ENCODE data around the gene RNF130.

Gene RNF130

GRCh38 chr5:180084638-180085561 lies 13.3 kb upstream of the RNF130 start:
- no peak for DNase-seq (ENCODE audit: insufficient read length, low spot score)
- no peak for TF ChIP-seq POLR2A (IDR thresholded peaks at IDR 0.05; ENCODE audit: low read depth, low read length)
- no peak for FAIRE-seq

- TF ChIP-seq POLR2A (IDR thresholded peaks at IDR 0.05; ENCODE audit: low read depth, low read length) = no peak
- FAIRE-seq = no peak
- DNase-seq (ENCODE audit: insufficient read length, low spot score) = no peak
Observed at GRCh38 chr5:180083529-180084060, 12.0 kb upstream of the RNF130 start.

GRCh38 chr5:180082633-180083420 lies 11.3 kb upstream of the RNF130 start:
- no peak for TF ChIP-seq POLR2A (IDR thresholded peaks at IDR 0.05; ENCODE audit: low read depth, low read length)
- FAIRE-seq (no peak), DNase-seq (ENCODE audit: insufficient read length, low spot score) (no peak)

GRCh38 chr5:180081481-180081880 lies 9.9 kb upstream of the RNF130 start:
- no peak for TF ChIP-seq POLR2A (IDR thresholded peaks at IDR 0.05; ENCODE audit: low read depth, low read length)
- no peak for FAIRE-seq
- no peak for DNase-seq (ENCODE audit: insufficient read length, low spot score)

DNA sequence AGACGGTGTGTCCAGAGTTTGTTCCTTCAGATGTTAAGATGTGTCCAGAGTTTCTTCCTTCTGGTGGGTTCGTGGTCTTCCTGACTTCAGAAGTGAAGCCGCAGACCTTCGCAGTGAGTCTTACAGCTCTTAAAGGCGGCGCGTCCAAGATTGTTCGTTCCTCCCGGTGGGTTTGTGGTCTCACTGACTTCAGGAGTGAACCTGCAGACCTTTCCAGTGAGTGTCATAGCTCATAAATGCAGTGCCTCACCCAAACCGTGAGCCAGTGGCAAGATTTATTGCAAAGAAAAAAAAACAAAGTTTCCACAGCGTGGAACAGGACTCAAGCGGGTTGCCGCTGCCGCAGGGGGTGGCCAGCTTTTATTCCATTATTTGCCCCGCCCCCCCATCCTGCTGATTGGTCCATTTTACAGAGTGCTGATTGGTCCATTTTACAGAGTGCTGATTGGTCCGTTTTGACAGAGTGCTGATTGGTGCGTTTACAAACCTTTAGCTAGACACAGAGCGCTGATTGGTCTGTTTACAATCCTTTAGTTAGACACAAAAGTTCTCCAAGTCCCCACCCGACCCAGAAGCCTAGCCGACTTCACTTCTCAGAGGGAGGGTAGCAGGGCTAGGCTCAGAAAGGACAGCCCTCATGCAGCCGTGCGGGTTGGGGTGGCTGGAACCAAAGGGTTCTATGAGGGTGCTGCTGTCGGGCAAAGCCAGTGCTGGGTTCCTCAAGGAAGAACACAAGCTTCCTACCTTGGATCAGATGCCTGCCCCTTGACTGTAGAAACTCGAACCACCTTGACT lies 9.1 kb upstream of the RNF130 start:
- TF ChIP-seq POLR2A (IDR thresholded peaks at IDR 0.05; ENCODE audit: low read depth, low read length) = no peak
- FAIRE-seq (no peak), DNase-seq (ENCODE audit: insufficient read length, low spot score) (no peak)

DNA sequence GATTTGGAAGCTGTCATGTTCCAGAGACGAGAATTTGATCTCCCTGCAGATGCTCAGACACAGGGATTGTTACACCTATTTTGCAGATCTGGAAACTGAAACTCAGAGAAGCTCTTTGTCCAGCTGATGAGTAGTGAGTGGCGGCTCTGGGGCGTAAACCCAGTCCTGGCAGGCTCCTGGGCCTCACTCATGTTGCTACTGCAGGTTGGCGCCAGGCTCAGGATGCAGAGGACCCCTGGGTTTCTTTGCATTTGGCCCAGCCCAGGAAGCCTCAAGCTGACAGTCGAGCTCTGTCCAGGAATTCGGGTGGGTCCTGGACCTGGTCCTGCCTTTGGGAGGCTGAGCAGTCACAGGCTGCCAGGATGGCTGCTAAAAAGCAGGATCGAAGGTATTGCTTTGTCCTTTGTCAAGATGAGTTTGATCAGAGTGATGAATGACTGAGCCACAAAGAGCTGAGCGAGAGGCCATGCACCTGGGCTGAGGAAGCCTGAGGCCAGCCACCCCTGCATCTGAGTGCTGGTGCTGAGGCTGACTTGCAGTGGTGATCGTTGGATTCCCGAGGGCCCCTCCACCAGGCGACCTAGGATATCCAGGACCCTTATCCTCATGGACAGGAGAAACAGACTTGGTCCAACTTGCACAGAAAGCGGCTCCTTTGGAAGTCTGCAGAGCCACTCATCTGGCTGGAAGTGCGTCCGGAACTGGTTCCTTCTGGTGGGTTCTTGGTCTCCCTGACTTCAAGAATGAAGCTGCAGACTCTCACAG lies 8.3 kb upstream of the RNF130 start:
- DNase-seq (ENCODE audit: insufficient read length, low spot score) = no peak
- FAIRE-seq = no peak
- TF ChIP-seq POLR2A (IDR thresholded peaks at IDR 0.05; ENCODE audit: low read depth, low read length) = no peak

- DNase-seq (ENCODE audit: insufficient read length, low spot score) (no peak), FAIRE-seq (no peak)
- TF ChIP-seq POLR2A (IDR thresholded peaks at IDR 0.05; ENCODE audit: low read depth, low read length) = no peak
Observed at GRCh38 chr5:180078348-180078747, 6.8 kb upstream of the RNF130 start.

DNA sequence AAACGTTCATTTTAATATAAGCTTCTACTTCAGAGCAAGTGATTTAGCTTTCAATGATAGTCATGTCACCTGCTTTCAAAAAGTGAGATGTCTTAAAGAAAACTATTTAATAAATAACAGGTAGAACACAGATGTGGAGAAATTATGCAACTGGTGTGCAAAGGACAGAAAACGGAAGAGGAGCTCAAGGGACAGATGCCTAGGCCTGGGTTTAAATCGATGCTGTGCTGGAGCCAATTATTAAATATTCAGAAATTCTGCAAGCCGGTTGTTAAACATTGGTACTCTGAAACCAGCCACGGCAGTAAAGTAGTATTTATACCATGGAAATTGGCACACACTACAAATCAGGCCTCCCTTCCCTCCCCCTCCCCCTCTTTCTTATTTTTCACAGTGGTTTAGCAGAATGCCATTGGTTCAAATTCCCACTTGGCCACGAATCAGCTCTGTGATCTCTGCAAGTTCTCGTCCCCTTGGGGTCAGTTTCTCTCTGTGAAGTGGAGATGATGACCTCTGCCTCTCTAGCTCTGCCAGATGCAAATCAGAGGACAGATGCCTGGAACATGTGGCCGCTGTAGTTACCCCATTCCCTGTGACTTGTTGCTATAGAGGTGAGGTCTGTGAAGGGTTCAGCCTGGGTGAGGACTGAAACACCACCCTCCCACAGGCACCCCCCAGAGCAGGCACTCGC lies 6.2 kb upstream of the RNF130 start:
- FAIRE-seq = no peak
- TF ChIP-seq POLR2A (IDR thresholded peaks at IDR 0.05; ENCODE audit: low read depth, low read length) = no peak
- no peak for DNase-seq (ENCODE audit: insufficient read length, low spot score)

GRCh38 chr5:180075703-180076102 lies 4.1 kb upstream of the RNF130 start:
- FAIRE-seq = no peak
- no peak for DNase-seq (ENCODE audit: insufficient read length, low spot score)
- TF ChIP-seq POLR2A (IDR thresholded peaks at IDR 0.05; ENCODE audit: low read depth, low read length) = no peak

- no peak for DNase-seq (ENCODE audit: insufficient read length, low spot score)
- no peak for FAIRE-seq
- TF ChIP-seq POLR2A (IDR thresholded peaks at IDR 0.05; ENCODE audit: low read depth, low read length) = no peak
Observed at GRCh38 chr5:180074462-180074861, 2.9 kb upstream of the RNF130 start.

GRCh38 chr5:180072556-180072955 lies 997 bp upstream of the RNF130 start:
- no peak for DNase-seq (ENCODE audit: insufficient read length, low spot score)
- no peak for FAIRE-seq
- TF ChIP-seq POLR2A (IDR thresholded peaks at IDR 0.05; ENCODE audit: low read depth, low read length) = no peak

- DNase-seq (ENCODE audit: insufficient read length, low spot score) = no peak
- TF ChIP-seq POLR2A (IDR thresholded peaks at IDR 0.05; ENCODE audit: low read depth, low read length) = no peak
- FAIRE-seq = no peak
Observed at GRCh38 chr5:180072256-180072548, 643 bp upstream of the RNF130 start.

Data from H54 (cell line).